Posterior cingulate gyrus (tissue), 11 donors: Measurements from ENCODE around the gene SH3RF1.
"Not testable (repeated sequence)": the region's sequence is repeated elsewhere in the genome, so short reads cannot be mapped to it uniquely, and the experiment has no call there.

ENCODE experiments used
- DNase-seq, 10 donors: peaks; one replicate each; pipeline versions ENCODE4 v3.0.0 to v3.0.0-alpha.2; 2020 to 2021; ENCODE audit warnings: mixed read lengths in 3 of 10
- intact Hi-C: fragments of 100-400 bp; cut with DNase I; formaldehyde crosslinking; loops from one replicate; pipeline ENCODE4 v1.15.1; 2023

Gene SH3RF1

GRCh38 chr4:169278624-169279023 lies 7.9 kb upstream of the SH3RF1 start:
- DNase-seq, result no peak
- intact Hi-C loops, result loop anchor here (10.0 kb wide), 1 partner anchor 56 kb away; no protein-coding TSS in a partner anchor

DNA sequence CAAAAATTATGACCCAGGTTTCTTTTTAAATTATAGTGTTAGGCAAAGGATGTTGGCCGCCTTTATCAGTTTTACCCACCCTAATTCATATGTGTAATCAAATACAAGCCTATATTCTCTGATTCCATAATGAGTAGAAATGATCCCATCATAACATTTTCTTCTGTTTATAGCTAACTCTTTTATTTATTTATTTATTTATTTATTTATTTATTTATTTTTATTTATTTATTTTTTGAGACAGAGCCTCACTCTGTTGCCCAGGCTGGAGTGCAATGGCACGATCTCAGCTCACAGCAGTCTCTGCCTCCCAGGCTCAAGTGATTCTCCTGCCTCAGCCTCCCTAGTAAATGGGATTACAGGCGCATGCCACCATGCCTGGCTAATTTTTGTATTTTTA lies 7.1 kb upstream of the SH3RF1 start:
- intact Hi-C loops, result loop anchor here (10.0 kb wide), 1 partner anchor 57 kb away; no protein-coding TSS in a partner anchor
- DNase-seq, result not testable (repeated sequence)

GRCh38 chr4:169275180-169275579 lies 4.4 kb upstream of the SH3RF1 start:
- intact Hi-C loops, result loop anchor here (10.0 kb wide), 1 partner anchor 60 kb away; no protein-coding TSS in a partner anchor
- no peak for DNase-seq

- no peak for DNase-seq
- intact Hi-C loops, result loop anchor here (5.0 to 10.0 kb wide), 2 partner anchors 61 to 157 kb away; no protein-coding TSS in a partner anchor
These were observed 3.3 kb upstream of the SH3RF1 start for GRCh38 chr4:169274033-169274432.

- DNase-seq, result no peak
- intact Hi-C loops, result loop anchor here (5.0 to 10.0 kb wide), 2 partner anchors 62 to 155 kb away; no protein-coding TSS in a partner anchor
These were observed 1.6 kb upstream of the SH3RF1 start for GRCh38 chr4:169272265-169272886.

GRCh38 chr4:169271692-169272007 lies 894 bp upstream of the SH3RF1 start:
- DNase-seq, result peak in 1 of 10 donors; percentile 67
- intact Hi-C loops, result loop anchor here (1.0 to 10.0 kb wide), 4 partner anchors 63 to 261 kb away; partner anchors contain the start of gene CBR4

GRCh38 chr4:169269916-169270809 lies 593 bp downstream of the SH3RF1 start:
- intact Hi-C loops, result loop anchor here (2.0 to 10.0 kb wide), 3 partner anchors 65 to 215 kb away; no protein-coding TSS in a partner anchor
- DNase-seq, result peak; percentile 28 to 93 (median 46)

GRCh38 chr4:169268951-169269760 lies 1.6 kb downstream of the SH3RF1 start:
- intact Hi-C loops, result no loop called here
- peak in 1 of 10 donors; percentile 18 for DNase-seq

- DNase-seq, result no peak
- intact Hi-C loops, result no loop called here
These were observed 3.7 kb downstream of the SH3RF1 start for GRCh38 chr4:169267070-169267469.

- intact Hi-C loops, result no loop called here
- DNase-seq, result no peak
These were observed 4.1 kb downstream of the SH3RF1 start for GRCh38 chr4:169266661-169267060.

GRCh38 chr4:169266081-169266480 lies 4.7 kb downstream of the SH3RF1 start:
- intact Hi-C loops, result no loop called here
- no peak for DNase-seq

- intact Hi-C loops, result no loop called here
- DNase-seq, result no peak
These were observed 6.9 kb downstream of the SH3RF1 start for GRCh38 chr4:169263791-169264392.

GRCh38 chr4:169260217-169260866 lies 10.4 kb downstream of the SH3RF1 start:
- intact Hi-C loops, result no loop called here
- DNase-seq, result no peak

GRCh38 chr4:169259271-169259670 lies 11.5 kb downstream of the SH3RF1 start:
- no peak for DNase-seq
- intact Hi-C loops, result no loop called here

- intact Hi-C loops, result no loop called here
These were observed 12.6 kb downstream of the SH3RF1 start for GRCh38 chr4:169258141-169258540.

DNA sequence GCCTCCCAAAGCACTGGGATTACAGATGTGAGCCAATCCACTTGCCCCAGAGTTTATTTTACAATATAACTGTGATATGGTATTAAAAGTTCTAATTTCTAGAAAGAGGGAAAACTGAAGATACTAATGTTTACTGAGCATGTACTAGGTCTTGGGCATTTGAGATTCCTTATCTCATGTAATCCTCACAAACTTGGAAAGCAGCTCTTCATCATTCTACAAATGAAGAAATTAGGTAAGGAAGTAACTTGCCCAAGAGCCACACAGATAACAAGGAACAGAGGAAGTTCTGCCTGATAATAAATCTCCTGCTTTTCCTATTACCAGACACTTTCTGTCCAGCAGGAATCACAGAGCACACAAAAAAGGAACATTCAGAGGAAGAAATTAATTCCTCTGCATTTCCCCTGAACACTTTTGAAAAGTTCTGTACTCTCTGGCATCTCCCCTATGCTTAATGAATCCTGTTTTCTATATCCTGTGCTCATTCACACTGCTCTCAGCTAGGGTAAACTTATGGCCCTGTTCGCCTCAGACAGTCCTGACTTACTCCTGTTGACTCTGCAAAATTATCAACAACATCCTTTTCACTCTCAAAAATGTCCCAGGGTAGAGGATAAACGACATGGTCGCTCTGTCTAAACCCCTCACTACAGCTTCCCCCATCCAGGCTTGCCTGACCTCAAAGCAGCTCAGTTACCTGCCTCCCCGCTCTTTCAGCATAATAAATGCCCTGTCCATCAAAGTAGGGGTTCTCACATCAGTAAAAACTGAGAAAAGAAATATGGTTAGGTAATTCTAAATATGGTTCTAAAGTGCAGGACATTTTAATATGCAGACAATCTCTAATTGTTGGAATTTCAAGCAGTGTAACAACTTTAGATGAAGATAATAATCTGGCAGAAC lies 13.6 kb downstream of the SH3RF1 start:
- intact Hi-C loops, result no loop called here
- no peak for DNase-seq

More at GRCh38 chr4:169258141-169258540, 12.6 kb downstream of the SH3RF1 start:
- no peak for DNase-seq

GRCh38 chr4:169256101-169256612 lies 14.6 kb downstream of the SH3RF1 start:
- DNase-seq, result no peak
- intact Hi-C loops, result no loop called here

GRCh38 chr4:169254546-169254983 lies 16.2 kb downstream of the SH3RF1 start:
- DNase-seq, result no peak
- intact Hi-C loops, result no loop called here
